ENCODE measurements around the gene GMNN. TPM values are rescaled to one million over a fixed set of nuclear protein-coding genes. Genes with fewer than 3 reads are reported as not detected.

The GMNN gene
- total RNA-seq, 1 donor from 2014 or later, result 20.1 TPM

- Mint-ChIP-seq H3K4me3 (ENCODE audit: unreplicated experiment) (no peak overlapping the region), H3K27me3 (ENCODE audit: unreplicated experiment) (no peaks in the 10 kb centered on the region), H3K4me1 (ENCODE audit: low read depth, unreplicated experiment) (peaks cover 7% of the 10 kb centered on the region), H3K36me3 (ENCODE audit: unreplicated experiment) (no peaks in the 10 kb centered on the region), H3K27ac (ENCODE audit: unreplicated experiment) (no peak overlapping the region), H3K9me3 (ENCODE audit: unreplicated experiment) (peaks cover 1% of the 10 kb centered on the region)
- no peak for TF ChIP-seq CTCF (IDR thresholded peaks at IDR 0.05; ENCODE audit: partially characterized antibody, unreplicated experiment)
- no peak for DNase-seq
Measured at GRCh38 chr6:24779416-24780016, 4.8 kb downstream of the GMNN start.

- TF ChIP-seq CTCF (IDR thresholded peaks at IDR 0.05; ENCODE audit: partially characterized antibody, unreplicated experiment), result no peak
- Mint-ChIP-seq H3K9me3 (ENCODE audit: unreplicated experiment) (no peaks in the 10 kb centered on the region), H3K4me3 (ENCODE audit: unreplicated experiment) (no peak overlapping the region), H3K4me1 (ENCODE audit: low read depth, unreplicated experiment) (peaks cover 7% of the 10 kb centered on the region), H3K27me3 (ENCODE audit: unreplicated experiment) (no peaks in the 10 kb centered on the region), H3K36me3 (ENCODE audit: unreplicated experiment) (no peaks in the 10 kb centered on the region), H3K27ac (ENCODE audit: unreplicated experiment) (no peak overlapping the region)
- no peak for DNase-seq
Measured at GRCh38 chr6:24780206-24780605, 5.5 kb downstream of the GMNN start.

GRCh38 chr6:24788031-24788665 is 13.4 kb downstream of the GMNN start:
- TF ChIP-seq CTCF (IDR thresholded peaks at IDR 0.05; ENCODE audit: partially characterized antibody, unreplicated experiment), result no peak
- no peaks in the 10 kb centered on the region for H3K27me3 Mint-ChIP-seq (ENCODE audit: unreplicated experiment)

GRCh38 chr6:24795106-24795505 is 20.4 kb downstream of the GMNN start:
- no peak overlapping the region for H3K27ac Mint-ChIP-seq (ENCODE audit: unreplicated experiment)
- no peaks in the 10 kb centered on the region for H3K27me3 Mint-ChIP-seq (ENCODE audit: unreplicated experiment)
- no peak for TF ChIP-seq CTCF (IDR thresholded peaks at IDR 0.05; ENCODE audit: partially characterized antibody, unreplicated experiment)
- no peaks in the 10 kb centered on the region for H3K4me1 Mint-ChIP-seq (ENCODE audit: low read depth, unreplicated experiment)
- H3K36me3 Mint-ChIP-seq (ENCODE audit: unreplicated experiment), result no peaks in the 10 kb centered on the region
- no peak overlapping the region for H3K4me3 Mint-ChIP-seq (ENCODE audit: unreplicated experiment)
- no peaks in the 10 kb centered on the region for H3K9me3 Mint-ChIP-seq (ENCODE audit: unreplicated experiment)
- DNase-seq, result no peak

More at GRCh38 chr6:24788031-24788665, 13.4 kb downstream of the GMNN start:
- H3K9me3 Mint-ChIP-seq (ENCODE audit: unreplicated experiment), result no peaks in the 10 kb centered on the region
- H3K27ac Mint-ChIP-seq (ENCODE audit: unreplicated experiment), result no peak overlapping the region
- no peaks in the 10 kb centered on the region for H3K36me3 Mint-ChIP-seq (ENCODE audit: unreplicated experiment)
- no peak overlapping the region for H3K4me3 Mint-ChIP-seq (ENCODE audit: unreplicated experiment)
- no peaks in the 10 kb centered on the region for H3K4me1 Mint-ChIP-seq (ENCODE audit: low read depth, unreplicated experiment)
- DNase-seq, result no peak

- H3K36me3 Mint-ChIP-seq (ENCODE audit: unreplicated experiment), result no peaks in the 10 kb centered on the region
- no peak overlapping the region for H3K4me3 Mint-ChIP-seq (ENCODE audit: unreplicated experiment)
- no peaks in the 10 kb centered on the region for H3K4me1 Mint-ChIP-seq (ENCODE audit: low read depth, unreplicated experiment)
- no peaks in the 10 kb centered on the region for H3K27me3 Mint-ChIP-seq (ENCODE audit: unreplicated experiment)
- no peak overlapping the region for H3K27ac Mint-ChIP-seq (ENCODE audit: unreplicated experiment)
- H3K9me3 Mint-ChIP-seq (ENCODE audit: unreplicated experiment), result no peaks in the 10 kb centered on the region
- no peak for DNase-seq
- TF ChIP-seq CTCF (IDR thresholded peaks at IDR 0.05; ENCODE audit: partially characterized antibody, unreplicated experiment), result no peak
Measured at GRCh38 chr6:24796616-24797290, 22.0 kb downstream of the GMNN start.

Data from glutamatergic neuron (in vitro differentiated cells).